ENCODE results near the gene HSD17B12.

GRCh38 chr11:43674560-43674959 lies 6.0 kb upstream of the HSD17B12 start:
- TF ChIP-seq POLR2A (IDR thresholded peaks at IDR 0.05; ENCODE audit: low read depth), result no peak
- no peak for TF ChIP-seq CTCF (IDR thresholded peaks at IDR 0.05)
